Mesenchymal stem cell (in vitro differentiated cells and primary cell): Measurements from ENCODE around the gene PASK.
"Not testable (repeated sequence)": the region's sequence is repeated elsewhere in the genome, so short reads cannot be mapped to it uniquely, and the experiment has no call there.

ENCODE experiments used
- DNase-seq: peaks from one replicate; pipeline ENCODE4 v3.0.0-alpha.2; 2013
- H2AFZ ChIP-seq: one replicate; pipeline ENCODE4 v1.6.1; 2013; ENCODE audit warnings: low read depth, mild to moderate bottlenecking, control low read depth, inconsistent platforms, low read length, moderate library complexity
- H2AK5ac ChIP-seq: 2 replicates; pipeline ENCODE4 v1.6.1; 2013; ENCODE audit warnings: low read length, moderate library complexity, mild to moderate bottlenecking, inconsistent platforms; ENCODE audit not compliant: severe bottlenecking
- H2BK120ac ChIP-seq: one replicate; pipeline ENCODE4 v1.6.1; 2013; ENCODE audit warnings: low read depth, mild to moderate bottlenecking, inconsistent platforms, low read length, moderate library complexity
- H2BK12ac ChIP-seq, 2 experiments: one replicate each; pipeline ENCODE4 v1.6.1; 2013; ENCODE audit warnings: inconsistent platforms in 2 of 2, low read length in 2 of 2, mild to moderate bottlenecking in 2 of 2, moderate library complexity in 2 of 2, control low read depth in 1 of 2
- H2BK15ac ChIP-seq: one replicate; pipeline ENCODE4 v1.6.1; 2013; ENCODE audit warnings: mild to moderate bottlenecking, low read depth, inconsistent platforms; ENCODE audit not compliant: poor library complexity, severe bottlenecking
- H2BK5ac ChIP-seq: 2 replicates; pipeline ENCODE4 v1.6.1; 2013; ENCODE audit warnings: low read depth, mild to moderate bottlenecking, low read length, control low read depth, inconsistent platforms; ENCODE audit not compliant: poor library complexity, severe bottlenecking
- H3K14ac ChIP-seq, 2 experiments: one replicate each; pipeline ENCODE4 v1.6.1; 2013; ENCODE audit warnings: inconsistent platforms in 2 of 2, low read length in 2 of 2, control low read depth in 1 of 2, mild to moderate bottlenecking in 1 of 2, moderate library complexity in 1 of 2
- H3K18ac ChIP-seq, 2 experiments: one replicate each; pipeline ENCODE4 v1.6.1; 2013; ENCODE audit warnings: inconsistent platforms in 2 of 2, low read length in 2 of 2, control low read depth in 1 of 2, low read depth in 1 of 2, mild to moderate bottlenecking in 1 of 2
- H3K23ac ChIP-seq, 2 experiments: one replicate each; pipeline ENCODE4 v1.6.1; 2013; ENCODE audit warnings: inconsistent platforms in 2 of 2, low read length in 2 of 2, mild to moderate bottlenecking in 2 of 2, moderate library complexity in 2 of 2, control low read depth in 1 of 2
- H3K27ac ChIP-seq: 2 replicates; pipeline ENCODE4 v1.5.1; 2013; ENCODE audit warnings: mild to moderate bottlenecking, moderate library complexity, low read length, control low read depth, inconsistent platforms; ENCODE audit not compliant: poor library complexity, severe bottlenecking
- H3K27me3 ChIP-seq, 2 experiments: 2 replicates each; pipeline versions ENCODE4 v1.6.1 to v1.7.0; 2013; ENCODE audit warnings: low read length in 2 of 2, mild to moderate bottlenecking in 2 of 2, moderate library complexity in 2 of 2, control low read depth in 1 of 2, inconsistent platforms in 1 of 2; ENCODE audit not compliant: control insufficient read depth in 1 of 2, insufficient read depth in 1 of 2
- H3K36me3 ChIP-seq, 2 experiments: 2 replicates each; pipeline versions ENCODE4 v1.6.1 to v1.7.0; 2013; ENCODE audit warnings: low read length in 2 of 2, control low read depth in 1 of 2, inconsistent platforms in 1 of 2, low read depth in 1 of 2, mild to moderate bottlenecking in 1 of 2; ENCODE audit not compliant: insufficient read depth in 2 of 2, control insufficient read depth in 1 of 2
- H3K4ac ChIP-seq, 2 experiments: one replicate each; pipeline ENCODE4 v1.6.1; 2013; ENCODE audit warnings: inconsistent platforms in 2 of 2, low read length in 2 of 2, mild to moderate bottlenecking in 2 of 2, moderate library complexity in 2 of 2, control low read depth in 1 of 2, low read depth in 1 of 2
- H3K4me1 ChIP-seq: 2 replicates; pipeline ENCODE4 v1.6.1; 2013; ENCODE audit warnings: low read depth, low read length, control low read depth; ENCODE audit not compliant: control insufficient read depth, insufficient read depth
- H3K4me2 ChIP-seq: 2 replicates; pipeline ENCODE4 v1.6.1; 2013; ENCODE audit warnings: low read length, mild to moderate bottlenecking, inconsistent platforms; ENCODE audit not compliant: poor library complexity, severe bottlenecking
- H3K4me3 ChIP-seq, 2 experiments: 2 replicates each; pipeline versions ENCODE4 v1.5.1 to v1.7.0; 2013; ENCODE audit warnings: low read length in 2 of 2, mild to moderate bottlenecking in 2 of 2, control low read depth in 1 of 2, low read depth in 1 of 2; ENCODE audit not compliant: insufficient read depth in 1 of 2
- H3K79me1 ChIP-seq: replicated peaks from 2 replicates; pipeline ENCODE4 v1.6.1; 2013; ENCODE audit warnings: mild to moderate bottlenecking, control low read depth, low read length, inconsistent platforms; ENCODE audit not compliant: poor library complexity, severe bottlenecking
- H3K9ac ChIP-seq: 2 replicates; pipeline ENCODE4 v1.7.0; 2013; ENCODE audit warnings: mild to moderate bottlenecking, low read length, moderate library complexity
- H3K9me3 ChIP-seq: 2 replicates; pipeline ENCODE4 v1.7.0; 2013; ENCODE audit warnings: mild to moderate bottlenecking, low read length; ENCODE audit not compliant: control insufficient read depth
- H4K8ac ChIP-seq: one replicate; pipeline ENCODE4 v1.6.1; 2013; ENCODE audit warnings: inconsistent platforms, mild to moderate bottlenecking, low read length, moderate library complexity
- H4K91ac ChIP-seq: one replicate; pipeline ENCODE4 v1.6.1; 2013; ENCODE audit warnings: mild to moderate bottlenecking, low read length, inconsistent platforms
- WGBS: methylation state at CpG from one replicate; pipeline ENCODE4 v1.1.7; 2013; ENCODE audit warnings: mixed read lengths; 5-methylcytosine and 5-hydroxymethylcytosine counted together

Gene PASK

GRCh38 chr2:241108271-241109209 is 40.7 kb downstream of the PASK start:
- Histone ChIP-seq H2AFZ (no peak overlapping the region), H3K27ac (no peak overlapping the region), H3K4me2 (no peak overlapping the region), H3K23ac (no peak overlapping the region), H2BK120ac (no peak overlapping the region), H3K14ac (no peak overlapping the region), H3K9ac (no peak overlapping the region), H2BK12ac (no peak overlapping the region), H3K4ac (no peak overlapping the region), H2BK5ac (no peak overlapping the region), H2AK5ac (no peak overlapping the region), H3K4me3 (no peak overlapping the region), H3K9me3 (no peaks in the 10 kb centered on the region), H2BK15ac (no peak overlapping the region), H4K8ac (no peak overlapping the region), H3K27me3 (no peaks in the 10 kb centered on the region), H3K4me1 (no peaks in the 10 kb centered on the region), H3K79me1 (no peaks in the 10 kb centered on the region), H3K36me3 (peaks cover 6 to 15% of the 10 kb centered on the region in 2 experiments), H3K18ac (no peak overlapping the region), H4K91ac (no peak overlapping the region)
- 88% methylated on average over 34 of the region's 35 CpGs for WGBS
- no peak for DNase-seq

- H2AFZ ChIP-seq, result no peak overlapping the region
- 94% methylated on average over 7 of the region's 9 CpGs for WGBS
- H3K9me3 ChIP-seq, result no peaks in the 10 kb centered on the region
- H3K4ac ChIP-seq, result no peak overlapping the region
- H3K4me3 ChIP-seq, result no peak overlapping the region
- H3K14ac ChIP-seq, result no peak overlapping the region
- DNase-seq, result no peak
- no peak overlapping the region for H2AK5ac ChIP-seq
- no peak overlapping the region for H2BK12ac ChIP-seq
- H2BK120ac ChIP-seq, result no peak overlapping the region
- no peak overlapping the region for H3K18ac ChIP-seq
- H3K23ac ChIP-seq, result no peak overlapping the region
- H3K9ac ChIP-seq, result no peak overlapping the region
- H4K91ac ChIP-seq, result no peak overlapping the region
- H3K4me1 ChIP-seq, result peaks cover 3% of the 10 kb centered on the region
- no peak overlapping the region for H3K27ac ChIP-seq
- H4K8ac ChIP-seq, result no peak overlapping the region
- H3K4me2 ChIP-seq, result no peak overlapping the region
- peaks cover 4% of the 10 kb centered on the region for H3K79me1 ChIP-seq
- H2BK5ac ChIP-seq, result no peak overlapping the region
- no peak overlapping the region for H2BK15ac ChIP-seq
- H3K27me3 ChIP-seq, result no peaks in the 10 kb centered on the region
- H3K36me3 ChIP-seq, result peaks cover 4 to 15% of the 10 kb centered on the region in 2 experiments
These were observed 42.1 kb downstream of the PASK start for GRCh38 chr2:241107031-241107783.

- Histone ChIP-seq H3K4ac (no peak overlapping the region), H3K27ac (no peak overlapping the region), H3K9ac (no peak overlapping the region), H2BK120ac (no peak overlapping the region), H4K91ac (no peak overlapping the region), H3K9me3 (no peaks in the 10 kb centered on the region), H2BK15ac (no peak overlapping the region), H3K36me3 (peaks cover 4 to 11% of the 10 kb centered on the region in 2 experiments), H3K79me1 (peaks cover 13% of the 10 kb centered on the region), H3K4me3 (no peak overlapping the region), H2BK12ac (no peak overlapping the region), H3K18ac (no peak overlapping the region), H4K8ac (no peak overlapping the region), H3K4me2 (no peak overlapping the region), H2AFZ (no peak overlapping the region), H3K23ac (no peak overlapping the region), H2BK5ac (no peak overlapping the region), H3K14ac (no peak overlapping the region), H2AK5ac (no peak overlapping the region), H3K4me1 (peaks cover 10% of the 10 kb centered on the region), H3K27me3 (no peaks in the 10 kb centered on the region)
- DNase-seq, result no peak
- WGBS, result 70% methylated on average over 3 of the region's 3 CpGs
These were observed 43.6 kb downstream of the PASK start for GRCh38 chr2:241105641-241106040.

GRCh38 chr2:241104611-241105010 is 44.7 kb downstream of the PASK start:
- H2BK120ac ChIP-seq, H2BK12ac ChIP-seq, H3K4me3 ChIP-seq, H2AK5ac ChIP-seq, H3K36me3 ChIP-seq, H4K91ac ChIP-seq, H2BK5ac ChIP-seq, H3K9me3 ChIP-seq, H3K4me1 ChIP-seq, H3K14ac ChIP-seq, H3K27me3 ChIP-seq, H2AFZ ChIP-seq, H3K9ac ChIP-seq, H3K4me2 ChIP-seq, H3K23ac ChIP-seq, H3K18ac ChIP-seq, H3K27ac ChIP-seq, H4K8ac ChIP-seq, H3K4ac ChIP-seq, DNase-seq, H2BK15ac ChIP-seq: not testable (repeated sequence)
- 97% methylated on average over 10 of the region's 10 CpGs for WGBS
- H3K79me1 ChIP-seq, result peaks cover 19% of the 10 kb centered on the region
